HS-27A (cell line): ENCODE results near the gene ZSWIM3.
"Not testable (repeated sequence)": the region's sequence is repeated elsewhere in the genome, so short reads cannot be mapped to it uniquely, and the experiment has no call there.

Experiments used
- DNase-seq: peaks from one replicate; pipeline ENCODE4 v3.0.0-alpha.2; 2012; ENCODE audit warnings: low read depth, missing footprints

The ZSWIM3 gene

DNA sequence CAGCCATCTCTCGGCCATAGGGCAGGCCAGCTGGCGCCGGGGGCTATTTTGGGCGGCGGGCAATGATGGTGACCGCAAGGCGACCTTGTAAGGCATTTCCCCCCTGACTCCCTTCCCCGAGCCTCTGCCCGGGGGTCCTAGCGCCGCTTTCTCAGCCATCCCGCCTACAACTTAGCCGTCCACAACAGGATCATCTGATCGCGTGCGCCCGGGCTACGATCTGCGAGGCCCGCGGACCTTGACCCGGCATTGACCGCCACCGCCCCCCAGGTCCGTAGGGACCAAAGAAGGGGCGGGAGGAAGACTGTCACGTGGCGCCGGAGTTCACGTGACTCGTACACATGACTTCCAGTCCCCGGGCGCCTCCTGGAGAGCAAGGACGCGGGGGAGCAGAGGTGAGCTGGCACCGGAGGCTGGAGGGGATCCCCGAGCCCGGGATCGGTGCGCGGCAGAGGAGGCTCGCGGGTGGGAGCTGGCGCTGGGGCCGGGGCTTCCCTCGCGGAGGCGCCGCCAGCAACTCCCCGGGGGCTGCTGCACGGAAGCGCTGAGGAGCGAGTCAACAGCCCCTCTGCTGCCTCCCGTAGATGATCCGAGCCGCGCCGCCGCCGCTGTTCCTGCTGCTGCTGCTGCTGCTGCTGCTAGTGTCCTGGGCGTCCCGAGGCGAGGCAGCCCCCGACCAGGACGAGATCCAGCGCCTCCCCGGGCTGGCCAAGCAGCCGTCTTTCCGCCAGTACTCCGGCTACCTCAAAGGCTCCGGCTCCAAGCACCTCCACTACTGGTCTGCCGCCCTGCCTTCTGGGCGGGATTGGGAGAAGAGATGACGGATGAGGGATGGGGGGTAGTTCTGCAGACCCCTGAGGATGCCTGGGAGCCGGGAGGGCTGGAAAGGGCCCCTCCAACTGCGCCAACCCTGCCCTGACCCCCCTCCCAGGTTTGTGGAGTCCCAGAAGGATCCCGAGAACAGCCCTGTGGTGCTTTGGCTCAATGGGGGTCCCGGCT is 33.9 kb downstream of the ZSWIM3 start, which contains the start of the genes CTSA and NEURL2:
TSS of gene CTSA (plus strand) at position 351 of the 999 bp plus-strand sequence. CDS start at position 585, 234 bp downstream.
TSS of gene NEURL2 (minus strand) at position 224 of the 999 bp plus-strand sequence. CDS start at position 7, 217 bp downstream.
- DNase-seq: peak; percentile 84

DNA sequence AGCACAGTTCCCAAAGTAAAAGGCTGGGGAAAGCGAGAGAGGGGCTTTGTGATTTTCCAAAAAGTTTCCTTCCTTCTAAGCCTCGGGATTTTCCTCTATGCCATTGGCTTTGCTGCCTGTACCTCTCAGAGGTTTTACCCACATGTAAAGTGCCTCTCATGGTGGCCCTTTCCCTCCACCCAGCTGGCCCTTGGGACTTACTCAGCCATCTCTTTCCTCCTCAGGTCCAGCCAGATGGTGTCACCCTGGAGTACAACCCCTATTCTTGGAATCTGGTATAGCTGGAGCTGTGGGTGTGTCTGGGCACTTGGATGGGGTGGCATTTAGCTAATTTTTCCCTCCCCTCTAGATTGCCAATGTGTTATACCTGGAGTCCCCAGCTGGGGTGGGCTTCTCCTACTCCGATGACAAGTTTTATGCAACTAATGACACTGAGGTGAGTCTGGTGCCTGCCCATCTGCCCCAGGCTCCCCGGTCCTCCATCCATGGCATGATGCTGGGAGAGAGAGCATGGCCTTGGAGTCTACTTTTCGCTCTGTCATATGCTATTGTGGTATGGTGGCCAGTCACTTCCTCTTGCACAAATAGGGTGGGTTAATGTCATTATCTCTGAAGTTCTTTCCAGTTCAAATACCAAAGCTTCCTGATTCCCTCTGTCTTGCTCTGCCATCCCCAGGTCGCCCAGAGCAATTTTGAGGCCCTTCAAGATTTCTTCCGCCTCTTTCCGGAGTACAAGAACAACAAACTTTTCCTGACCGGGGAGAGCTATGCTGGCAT is 34.8 kb downstream of the ZSWIM3 start:
- DNase-seq: no peak

DNA sequence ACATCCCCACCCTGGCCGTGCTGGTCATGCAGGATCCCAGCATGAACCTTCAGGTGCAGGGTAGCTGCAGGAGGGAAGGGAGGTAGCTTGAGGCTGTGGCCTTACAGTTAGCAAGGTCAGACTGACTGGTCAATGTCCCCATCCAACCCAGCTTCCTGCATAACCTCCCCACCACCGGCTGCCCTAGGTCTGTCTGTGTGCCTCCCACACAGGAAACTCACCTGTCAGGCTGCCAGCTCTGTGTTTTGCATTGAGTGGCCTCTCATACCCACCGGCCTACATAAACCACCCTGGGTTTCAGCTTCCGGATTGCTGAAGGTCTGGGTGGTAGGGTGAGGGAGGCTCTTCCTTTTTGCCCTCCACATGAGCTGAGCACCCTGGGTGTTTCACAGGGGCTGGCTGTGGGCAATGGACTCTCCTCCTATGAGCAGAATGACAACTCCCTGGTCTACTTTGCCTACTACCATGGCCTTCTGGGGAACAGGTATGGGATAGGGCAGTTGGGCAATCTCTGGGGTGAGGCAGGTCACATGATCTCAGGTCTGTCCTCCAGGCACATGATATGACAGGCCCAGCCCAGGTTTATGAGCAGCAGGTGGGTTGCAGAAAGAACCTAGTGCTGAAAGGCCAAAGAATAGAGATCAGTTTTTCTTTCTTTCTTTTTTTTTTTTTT is 35.5 kb downstream of the ZSWIM3 start:
- DNase-seq: no peak

DNA sequence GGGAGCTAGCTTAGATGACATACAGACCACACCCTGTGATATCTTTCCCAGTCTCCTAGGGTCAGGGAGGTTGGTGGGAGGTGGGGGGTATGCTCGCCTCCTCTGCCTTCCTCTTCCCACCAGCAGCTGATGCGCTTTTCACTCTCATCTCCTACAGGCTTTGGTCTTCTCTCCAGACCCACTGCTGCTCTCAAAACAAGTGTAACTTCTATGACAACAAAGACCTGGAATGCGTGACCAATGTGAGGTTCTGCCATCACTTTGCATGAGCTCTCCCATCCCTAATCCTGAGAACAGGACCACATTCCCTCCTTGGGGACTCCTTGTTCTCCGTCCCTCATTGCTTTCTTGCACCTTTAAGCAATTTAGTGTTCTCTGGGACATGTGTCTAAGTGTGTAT is 36.4 kb downstream of the ZSWIM3 start:
- DNase-seq: no peak

DNA sequence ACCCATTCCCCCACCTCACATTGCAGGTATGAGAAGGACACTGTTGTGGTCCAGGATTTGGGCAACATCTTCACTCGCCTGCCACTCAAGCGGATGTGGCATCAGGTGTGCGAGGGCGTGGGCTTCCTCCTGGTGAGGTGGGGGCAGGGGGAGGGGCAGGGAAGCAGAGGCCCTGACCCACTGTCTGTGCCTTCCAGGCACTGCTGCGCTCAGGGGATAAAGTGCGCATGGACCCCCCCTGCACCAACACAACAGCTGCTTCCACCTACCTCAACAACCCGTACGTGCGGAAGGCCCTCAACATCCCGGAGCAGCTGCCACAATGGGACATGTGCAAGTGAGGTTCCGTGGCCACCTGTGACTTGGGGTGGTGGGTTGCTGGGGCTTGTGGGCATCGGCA is 37.4 kb downstream of the ZSWIM3 start:
- no peak for DNase-seq

DNA sequence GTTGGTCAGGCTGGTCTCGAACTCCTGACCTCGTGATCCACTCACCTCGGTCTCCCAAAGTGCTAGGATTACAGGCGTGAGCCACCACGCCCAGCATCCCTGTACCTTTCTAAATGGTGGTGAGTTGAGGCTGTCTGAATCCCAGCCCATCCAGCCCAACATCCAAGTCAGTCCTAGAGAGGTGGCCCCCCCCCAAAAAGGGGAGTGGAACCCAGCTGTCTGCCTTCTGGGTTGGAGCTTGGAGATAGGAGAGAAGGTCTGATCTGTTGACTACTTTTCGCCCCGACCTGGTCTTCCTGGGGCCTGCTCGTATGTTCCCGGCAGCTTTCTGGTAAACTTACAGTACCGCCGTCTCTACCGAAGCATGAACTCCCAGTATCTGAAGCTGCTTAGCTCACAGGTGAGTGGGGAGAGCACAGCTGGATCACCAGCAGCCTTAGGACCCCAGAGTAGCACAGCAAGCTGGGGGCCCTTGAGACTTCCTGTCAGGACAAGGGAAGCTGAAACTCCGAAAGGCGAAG is 39.3 kb downstream of the ZSWIM3 start:
- no peak for DNase-seq

DNA sequence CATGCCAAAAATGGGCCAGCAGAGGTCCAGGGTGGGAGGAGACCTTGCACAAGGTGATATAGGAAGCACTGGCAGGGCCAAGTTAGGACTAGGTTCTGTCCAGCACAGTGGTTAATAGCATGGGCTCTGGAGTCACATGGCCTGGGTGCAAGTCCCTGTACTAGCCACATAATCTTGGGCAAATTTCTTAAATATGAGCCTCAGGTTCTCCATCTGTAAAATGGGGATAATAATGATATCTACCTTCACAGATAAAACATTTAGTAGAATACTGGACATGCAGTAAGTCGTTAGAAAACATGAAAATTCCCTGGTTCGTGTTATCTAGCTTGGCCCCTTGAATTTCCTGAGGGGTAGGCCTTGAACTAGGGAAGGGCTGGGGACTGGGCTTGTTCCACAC is 39.9 kb downstream of the ZSWIM3 start:
- no peak for DNase-seq

DNA sequence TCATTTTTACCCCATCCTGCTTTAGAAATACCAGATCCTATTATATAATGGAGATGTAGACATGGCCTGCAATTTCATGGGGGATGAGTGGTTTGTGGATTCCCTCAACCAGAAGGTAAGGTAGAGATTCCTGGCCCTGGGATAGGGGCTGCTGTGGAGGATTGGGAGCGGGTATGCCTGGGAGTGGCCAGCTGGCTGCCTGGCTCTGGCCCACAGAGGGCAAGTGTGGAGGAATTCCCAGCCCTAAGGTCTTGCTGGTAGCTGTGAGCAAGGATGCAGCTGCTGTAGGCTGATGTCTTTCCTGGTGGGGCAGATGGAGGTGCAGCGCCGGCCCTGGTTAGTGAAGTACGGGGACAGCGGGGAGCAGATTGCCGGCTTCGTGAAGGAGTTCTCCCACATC is 40.3 kb downstream of the ZSWIM3 start:
- DNase-seq: no peak

DNA sequence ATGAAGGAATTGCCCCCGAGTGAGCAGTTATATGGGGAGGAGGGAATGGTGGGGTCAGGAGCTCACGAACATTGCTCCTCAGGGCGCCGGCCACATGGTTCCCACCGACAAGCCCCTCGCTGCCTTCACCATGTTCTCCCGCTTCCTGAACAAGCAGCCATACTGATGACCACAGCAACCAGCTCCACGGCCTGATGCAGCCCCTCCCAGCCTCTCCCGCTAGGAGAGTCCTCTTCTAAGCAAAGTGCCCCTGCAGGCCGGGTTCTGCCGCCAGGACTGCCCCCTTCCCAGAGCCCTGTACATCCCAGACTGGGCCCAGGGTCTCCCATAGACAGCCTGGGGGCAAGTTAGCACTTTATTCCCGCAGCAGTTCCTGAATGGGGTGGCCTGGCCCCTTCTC is 40.9 kb downstream of the ZSWIM3 start:
- DNase-seq: no peak

DNA sequence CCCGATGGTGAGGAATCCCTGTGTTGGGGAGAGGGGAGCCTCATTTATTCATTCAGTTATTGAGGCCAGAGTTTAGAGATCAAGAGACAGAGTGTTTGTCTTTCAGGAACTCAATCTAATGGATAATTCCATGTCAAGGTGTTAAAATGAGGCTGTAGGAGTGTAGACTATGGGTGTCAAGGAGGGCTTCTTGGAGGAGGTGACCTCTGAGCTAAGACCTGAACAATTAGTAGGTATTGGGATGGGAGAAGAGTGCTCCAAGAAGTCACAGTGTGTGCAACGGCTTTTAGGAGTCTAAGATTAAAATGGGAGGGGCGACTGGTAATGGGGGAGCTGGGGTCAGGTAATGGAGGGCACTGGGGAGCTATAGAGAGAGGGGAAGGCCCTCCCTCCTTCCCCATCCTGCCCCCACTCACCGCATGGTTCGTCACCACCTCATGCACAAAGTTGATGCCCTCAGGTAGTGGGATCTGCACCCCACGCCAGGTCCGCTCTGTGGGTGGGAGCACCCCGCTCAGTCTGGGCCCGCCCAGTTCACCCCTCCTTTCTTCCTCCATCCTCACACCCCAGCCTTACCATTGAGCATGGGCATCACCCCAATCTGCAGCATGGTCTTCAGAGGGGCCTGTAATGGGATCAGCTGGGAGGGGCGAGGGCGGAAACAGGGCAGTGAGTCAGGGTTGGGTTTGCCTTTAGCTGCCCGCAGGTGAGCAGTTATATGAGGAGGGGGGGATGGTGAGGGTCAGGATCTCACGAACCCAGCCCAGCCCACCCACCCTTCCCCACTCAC is 41.8 kb downstream of the ZSWIM3 start:
- DNase-seq: no peak

DNA sequence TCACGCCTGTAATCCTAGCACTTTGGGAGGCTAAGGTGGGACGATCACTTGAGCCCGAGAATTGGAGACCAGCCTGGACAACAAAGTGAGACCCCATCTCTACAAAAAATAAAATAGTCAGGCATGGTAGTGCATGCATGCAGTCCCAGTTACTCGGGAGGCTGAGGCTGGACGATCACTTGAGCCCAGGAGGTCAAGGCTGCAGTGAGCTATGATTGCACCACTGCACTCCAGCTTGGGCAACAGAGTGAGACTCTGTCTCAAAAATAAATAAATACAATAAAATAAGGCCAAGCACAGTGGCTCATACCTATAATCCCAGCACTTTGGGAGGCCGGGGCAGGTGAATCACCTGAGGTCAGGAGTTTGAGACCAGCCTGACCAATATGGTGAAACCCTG is 43.9 kb downstream of the ZSWIM3 start:
- not testable (repeated sequence) for DNase-seq

DNA sequence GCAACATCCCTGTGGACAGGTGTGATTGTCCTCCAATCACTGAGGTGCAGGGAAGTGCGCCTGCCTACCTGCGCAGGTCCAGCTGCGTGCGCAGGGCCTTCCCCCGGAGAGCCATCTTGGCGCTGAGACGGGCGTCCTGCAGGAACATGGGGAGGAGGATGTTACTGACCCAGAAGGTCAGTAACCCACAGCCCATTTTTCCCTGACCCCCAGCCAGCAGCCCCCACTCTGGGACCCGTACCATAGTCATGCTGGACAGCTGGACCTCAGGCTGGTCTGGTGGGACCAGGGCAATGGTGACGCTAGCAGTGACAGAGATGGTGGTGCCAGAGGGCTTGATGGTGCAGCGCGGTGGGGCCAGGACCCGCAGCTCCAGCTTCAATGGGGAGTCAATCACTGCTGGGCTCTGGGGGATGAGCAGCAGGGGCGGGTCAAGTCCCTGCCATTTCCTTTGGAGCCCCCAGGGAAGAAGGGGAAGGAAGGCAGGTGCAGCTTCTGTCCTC is 44.8 kb downstream of the ZSWIM3 start:
- no peak for DNase-seq

DNA sequence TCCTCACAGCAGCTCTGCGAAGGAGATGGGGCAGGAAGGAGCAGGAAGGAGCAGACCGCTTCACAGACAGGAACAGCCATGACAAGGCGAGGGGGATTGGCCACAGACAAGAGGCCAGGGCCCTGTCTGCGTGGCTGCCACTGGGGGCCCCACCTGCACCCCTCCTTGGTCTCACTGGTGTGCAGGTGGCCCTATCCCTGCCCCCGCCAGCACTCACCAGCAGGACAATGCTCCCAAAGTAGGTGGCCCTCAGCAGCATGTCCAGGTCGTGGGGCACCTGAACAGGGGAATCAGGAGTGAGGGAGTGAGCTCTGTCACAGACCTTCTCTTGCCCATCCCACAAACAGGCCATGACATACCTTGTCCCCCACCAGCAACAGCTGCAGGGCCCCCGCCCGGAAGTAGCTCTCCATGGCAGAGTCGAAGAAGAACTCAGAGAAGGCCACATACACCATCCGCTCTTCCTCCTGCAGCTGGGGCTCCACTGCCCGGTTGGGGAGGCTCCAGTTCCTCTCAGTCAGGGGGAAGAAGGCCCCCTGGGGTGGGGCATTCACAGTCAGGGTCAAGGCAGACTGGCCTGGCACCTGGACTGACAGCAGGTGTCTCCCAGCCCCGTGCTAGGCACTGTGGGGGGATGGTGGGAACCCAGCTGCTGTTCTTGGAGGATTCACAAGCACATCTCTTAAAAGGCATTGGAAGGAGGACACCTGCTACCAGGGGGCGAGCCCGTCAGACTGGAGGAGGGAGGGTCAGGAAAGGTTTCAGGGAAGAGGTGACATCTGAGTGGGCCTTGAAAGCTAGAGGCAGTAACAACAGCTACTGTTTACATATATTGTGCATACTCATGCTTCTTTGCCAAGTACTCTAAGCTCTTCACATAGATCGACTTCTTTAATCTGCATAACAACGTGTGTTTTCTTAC is 47.4 kb downstream of the ZSWIM3 start:
- DNase-seq: no peak

DNA sequence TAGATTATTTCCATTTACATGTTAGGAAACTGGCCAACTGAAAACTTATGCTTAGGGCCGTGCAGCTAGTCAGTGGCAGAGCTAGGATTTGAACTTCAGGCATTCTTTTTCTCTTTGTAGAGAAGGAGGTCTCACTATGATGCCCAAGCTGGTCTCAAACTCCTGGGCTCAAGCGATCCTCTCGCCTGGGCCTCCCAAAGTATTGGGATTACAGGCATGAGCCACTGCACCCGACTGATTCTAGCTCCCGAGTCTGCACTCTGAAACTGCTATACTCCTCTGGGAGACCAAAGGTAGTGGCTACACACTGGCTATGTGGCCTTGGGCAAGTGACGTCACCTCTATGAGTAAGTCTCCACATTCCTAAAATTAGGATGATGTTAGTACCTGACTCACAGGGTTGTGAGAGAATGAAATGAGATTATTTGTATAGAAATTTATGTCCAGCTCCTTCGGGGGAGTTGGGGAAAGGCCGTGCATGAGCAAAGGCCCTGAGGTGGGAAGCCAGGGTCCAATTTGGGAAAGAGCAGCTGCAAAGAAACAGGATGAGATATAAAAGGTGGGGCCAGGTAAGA is 48.2 kb downstream of the ZSWIM3 start:
- no peak for DNase-seq

DNA sequence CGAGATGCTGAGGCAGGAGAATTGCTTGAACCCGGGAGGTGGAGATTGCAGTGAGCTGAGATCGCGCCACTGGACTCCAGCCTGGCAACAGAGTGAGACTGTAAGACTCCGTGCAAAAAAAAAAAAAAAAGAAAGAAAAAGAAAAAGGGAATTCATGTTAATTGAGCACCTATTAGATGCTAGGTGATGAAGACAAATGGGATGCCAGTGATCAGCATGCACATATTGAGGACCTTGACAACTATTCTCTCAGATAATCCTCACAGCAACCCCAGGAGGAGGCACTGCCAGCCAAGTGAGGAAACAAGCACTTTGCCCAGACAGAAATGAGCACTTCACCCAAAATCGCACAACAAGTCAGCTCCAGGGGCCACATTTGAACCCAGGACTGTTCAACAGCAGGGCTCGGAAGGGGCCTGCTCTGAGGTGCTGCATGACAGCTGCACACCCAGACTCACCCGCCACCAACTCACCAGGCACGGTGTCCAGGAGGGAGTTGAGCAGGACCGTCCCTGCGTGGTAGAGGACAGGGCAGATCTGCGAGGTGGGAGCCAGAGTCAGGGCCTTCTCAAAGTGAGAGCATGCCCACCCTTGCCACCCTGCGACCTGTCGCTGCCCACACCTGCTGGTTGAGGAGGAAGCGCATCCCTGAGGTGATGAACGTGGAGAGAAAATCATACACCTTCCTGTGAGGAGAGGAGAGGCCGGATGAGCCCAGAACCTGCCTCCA is 50.0 kb downstream of the ZSWIM3 start:
- DNase-seq: no peak

DNA sequence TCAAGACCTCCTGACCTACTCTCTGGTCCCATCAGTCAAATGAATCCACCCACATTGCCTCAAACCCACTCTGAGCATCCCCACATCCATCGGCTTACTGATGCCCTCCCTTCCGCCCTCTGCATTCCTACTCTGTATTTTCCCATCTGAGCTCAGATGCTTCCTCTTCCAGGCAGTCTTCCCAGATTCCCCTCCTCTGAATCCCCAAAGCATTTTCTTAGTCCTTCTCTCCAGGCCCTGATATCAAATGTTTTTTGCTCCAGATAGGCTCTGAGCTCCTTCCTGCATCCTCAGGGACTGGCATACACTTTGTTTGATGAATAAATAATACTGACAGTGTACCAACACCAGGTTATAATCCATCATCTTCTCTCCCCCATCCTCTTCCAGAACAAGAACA is 50.7 kb downstream of the ZSWIM3 start:
- DNase-seq: no peak

DNA sequence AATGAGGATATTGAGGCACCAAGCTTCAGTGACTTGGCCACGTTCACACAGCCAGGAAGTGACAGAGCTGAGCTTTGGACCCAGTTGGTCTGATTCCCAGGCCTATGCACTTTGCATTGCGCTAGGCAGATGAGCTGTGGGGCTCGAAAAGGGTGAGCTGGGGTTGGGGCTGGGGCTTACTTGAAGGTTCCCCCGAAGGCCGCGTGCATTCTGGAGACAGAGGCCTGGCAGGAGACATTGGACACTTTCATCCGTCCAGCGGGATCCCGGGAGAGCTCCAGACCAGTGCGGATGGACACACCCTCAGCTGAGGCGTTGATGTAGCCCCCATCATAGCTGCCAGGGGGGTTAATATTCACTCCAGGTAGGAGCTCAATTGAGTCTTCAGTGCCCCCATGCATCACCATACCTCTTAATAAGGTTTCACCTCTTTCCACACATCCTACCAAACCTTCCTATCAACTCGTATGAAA is 52.0 kb downstream of the ZSWIM3 start:
- no peak for DNase-seq

DNA sequence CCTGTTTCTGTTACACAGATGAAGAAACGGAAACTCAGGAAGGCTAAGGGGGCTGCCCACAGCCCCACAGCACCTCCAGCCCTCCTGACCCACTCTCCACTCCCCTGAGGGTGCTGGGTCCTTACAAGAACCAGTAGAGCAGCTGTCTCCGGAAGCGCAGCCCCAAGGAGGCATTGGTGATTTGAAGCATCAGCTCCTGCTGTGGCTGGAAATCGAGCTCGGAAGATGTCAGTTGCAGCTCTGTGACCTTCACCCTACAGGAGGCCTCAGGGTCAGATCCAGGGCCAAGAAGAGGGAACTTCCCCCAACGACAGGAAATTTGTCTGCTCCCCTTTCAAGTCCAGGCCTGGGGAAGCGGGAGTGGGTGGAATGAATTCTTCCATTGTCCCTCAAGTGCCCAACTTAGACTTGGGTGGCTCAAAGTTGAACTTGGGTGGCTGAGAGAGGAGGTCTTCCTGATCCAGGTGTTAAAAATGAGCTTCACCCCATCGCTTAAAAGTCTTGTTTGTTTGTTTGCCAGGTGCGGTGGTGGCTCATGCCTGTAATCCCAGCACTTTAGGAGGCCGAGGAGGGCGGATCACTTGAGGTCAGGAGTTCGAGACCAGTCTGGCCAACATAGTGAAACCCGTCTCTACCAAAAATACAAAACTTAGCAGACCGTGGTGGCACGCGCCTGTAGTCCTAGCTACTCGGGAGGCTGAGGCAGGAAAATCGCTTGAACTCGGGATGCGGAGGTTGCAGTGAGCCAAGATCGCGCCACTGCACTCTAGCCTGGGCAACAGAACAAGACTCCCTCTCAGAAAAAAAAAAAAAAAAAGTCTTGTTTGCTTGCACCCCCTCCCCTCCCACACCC is 52.6 kb downstream of the ZSWIM3 start:
- no peak for DNase-seq
